ENCODE measurements around the gene CRHR1.

DNA sequence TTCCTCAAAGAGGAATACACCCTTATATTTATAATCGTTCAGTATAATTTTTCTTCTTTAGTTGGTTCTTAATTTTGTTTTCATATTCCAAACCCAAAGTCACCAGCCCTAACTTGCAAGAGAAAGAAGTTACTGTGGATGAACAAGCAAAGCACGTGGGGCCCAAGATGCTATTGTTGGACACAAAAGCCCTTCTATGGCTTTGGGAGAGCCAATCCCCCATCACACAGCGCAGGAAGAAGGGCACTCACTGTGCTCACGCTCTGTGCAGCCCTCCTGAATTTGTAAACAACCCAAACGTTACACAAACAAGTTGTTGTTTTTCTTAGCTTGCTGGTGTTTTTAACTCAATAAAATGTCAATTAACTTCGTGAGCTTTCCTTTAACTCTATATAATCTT lies 83.1 kb downstream of the CRHR1 start:
- TF ChIP-seq POLR2A (IDR thresholded peaks at IDR 0.05; ENCODE audit: extremely low read depth, insufficient read length) (no peak), MYC (IDR thresholded peaks at IDR 0.05; ENCODE audit: low read depth, low read length) (no peak)
- TF ChIP-seq, protein P1, sequence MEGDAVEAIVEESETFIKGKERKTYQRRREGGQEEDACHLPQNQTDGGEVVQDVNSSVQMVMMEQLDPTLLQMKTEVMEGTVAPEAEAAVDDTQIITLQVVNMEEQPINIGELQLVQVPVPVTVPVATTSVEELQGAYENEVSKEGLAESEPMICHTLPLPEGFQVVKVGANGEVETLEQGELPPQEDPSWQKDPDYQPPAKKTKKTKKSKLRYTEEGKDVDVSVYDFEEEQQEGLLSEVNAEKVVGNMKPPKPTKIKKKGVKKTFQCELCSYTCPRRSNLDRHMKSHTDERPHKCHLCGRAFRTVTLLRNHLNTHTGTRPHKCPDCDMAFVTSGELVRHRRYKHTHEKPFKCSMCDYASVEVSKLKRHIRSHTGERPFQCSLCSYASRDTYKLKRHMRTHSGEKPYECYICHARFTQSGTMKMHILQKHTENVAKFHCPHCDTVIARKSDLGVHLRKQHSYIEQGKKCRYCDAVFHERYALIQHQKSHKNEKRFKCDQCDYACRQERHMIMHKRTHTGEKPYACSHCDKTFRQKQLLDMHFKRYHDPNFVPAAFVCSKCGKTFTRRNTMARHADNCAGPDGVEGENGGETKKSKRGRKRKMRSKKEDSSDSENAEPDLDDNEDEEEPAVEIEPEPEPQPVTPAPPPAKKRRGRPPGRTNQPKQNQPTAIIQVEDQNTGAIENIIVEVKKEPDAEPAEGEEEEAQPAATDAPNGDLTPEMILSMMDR (IDR thresholded peaks at IDR 0.05; ENCODE audit: low read depth, low read length) = no peak
